Inflammatory macrophage (primary cell): ENCODE measurements around the gene PRCD.
"Not testable (repeated sequence)": the region's sequence is repeated elsewhere in the genome, so short reads cannot be mapped to it uniquely, and the experiment has no call there.

ENCODE experiments used
- DNase-seq, 2 donors: peaks; one replicate each; pipeline ENCODE4 v3.0.0-alpha.2; 2020 to 2022

The PRCD gene

GRCh38 chr17:76557368-76558197, 17.7 kb downstream of the PRCD start:
- peak; percentile 97 for DNase-seq

- DNase-seq, result no peak
Measured at GRCh38 chr17:76558198-76559095, 18.6 kb downstream of the PRCD start.

GRCh38 chr17:76559460-76559859, 19.6 kb downstream of the PRCD start:
- not testable (repeated sequence) for DNase-seq

GRCh38 chr17:76560036-76560876, 20.4 kb downstream of the PRCD start:
- peak; percentile 30 to 47 for DNase-seq

- no peak for DNase-seq
Measured at GRCh38 chr17:76560877-76561221, 21.0 kb downstream of the PRCD start.

- DNase-seq, result no peak
Measured at GRCh38 chr17:76561332-76561731, 21.5 kb downstream of the PRCD start.

GRCh38 chr17:76561799-76562268, 22.0 kb downstream of the PRCD start:
- DNase-seq, result no peak

GRCh38 chr17:76562734-76563148, 22.9 kb downstream of the PRCD start:
- no peak for DNase-seq

GRCh38 chr17:76563359-76563758, 23.5 kb downstream of the PRCD start:
- not testable (repeated sequence) for DNase-seq

GRCh38 chr17:76564991-76565727, 25.3 kb downstream of the PRCD start:
- DNase-seq, result not testable (repeated sequence)

- no peak for DNase-seq
Measured at GRCh38 chr17:76565728-76566612, 26.1 kb downstream of the PRCD start.

GRCh38 chr17:76566613-76566943, 26.7 kb downstream of the PRCD start:
- no peak for DNase-seq

- DNase-seq, result no peak
Measured at GRCh38 chr17:76566988-76567431, 27.2 kb downstream of the PRCD start.

- peak; percentile 44 to 48 for DNase-seq
Measured at GRCh38 chr17:76567634-76568432, 28.0 kb downstream of the PRCD start.

- no peak for DNase-seq
Measured at GRCh38 chr17:76568811-76569221, 29.0 kb downstream of the PRCD start.

GRCh38 chr17:76569607-76570279, 29.9 kb downstream of the PRCD start:
- no peak for DNase-seq

GRCh38 chr17:76570457-76570856, 30.6 kb downstream of the PRCD start:
- no peak for DNase-seq

- DNase-seq, result no peak
Measured at GRCh38 chr17:76570877-76571471, 31.1 kb downstream of the PRCD start.
